ENCODE results near the gene MACROD2.

The MACROD2 gene

GRCh38 chr20:14820771-14821170, 825.5 kb downstream of the MACROD2 start:
- H3F3A ChIP-seq (ENCODE audit: insufficient read depth) = no peaks in the 10 kb centered on the region
- no peaks in the 10 kb centered on the region for H3K79me2 ChIP-seq (ENCODE audit: insufficient read depth, low read length)
- H3K36me3 ChIP-seq (ENCODE audit: low read length) = no peaks in the 10 kb centered on the region
- no peaks in the 10 kb centered on the region for H4K20me1 ChIP-seq (ENCODE audit: low read depth, low read length)
- TF ChIP-seq EZH2phosphoT487 (conservative IDR thresholded peaks at IDR 0.05; ENCODE audit: low read length) (no peak), CTCF (IDR thresholded peaks at IDR 0.05; ENCODE audit: insufficient read depth, low read length, poor library complexity, severe bottlenecking) (no peak)
- no peak overlapping the region for H3K4me3 ChIP-seq (ENCODE audit: insufficient read depth, low read length, poor library complexity, severe bottlenecking)
- no peak overlapping the region for H3K4me2 ChIP-seq (ENCODE audit: low read depth, low read length, poor library complexity, severe bottlenecking)
- no peaks in the 10 kb centered on the region for H3K27me3 ChIP-seq (ENCODE audit: low read length)
- no peaks in the 10 kb centered on the region for H3K9me2 ChIP-seq (replicated peaks; ENCODE audit: insufficient read depth, low read length)
- H2AFZ ChIP-seq (ENCODE audit: low read depth, low read length, severe bottlenecking) = no peak overlapping the region
- H3K9me3 ChIP-seq (ENCODE audit: insufficient read depth, low read length) = no peaks in the 10 kb centered on the region
- H3K27ac ChIP-seq (ENCODE audit: low read depth, low read length) = no peak overlapping the region
- H3K9ac ChIP-seq (ENCODE audit: low read length) = no peak overlapping the region

- no peak for TF ChIP-seq CTCF (IDR thresholded peaks at IDR 0.05; ENCODE audit: insufficient read depth, low read length, poor library complexity, severe bottlenecking)
- TF ChIP-seq EZH2phosphoT487 (conservative IDR thresholded peaks at IDR 0.05; ENCODE audit: low read length) = no peak
- Histone ChIP-seq H3F3A (ENCODE audit: insufficient read depth) (no peaks in the 10 kb centered on the region), H3K9me3 (ENCODE audit: insufficient read depth, low read length) (no peaks in the 10 kb centered on the region), H3K27me3 (ENCODE audit: low read length) (no peaks in the 10 kb centered on the region), H3K9ac (ENCODE audit: low read length) (no peak overlapping the region), H3K4me3 (ENCODE audit: insufficient read depth, low read length, poor library complexity, severe bottlenecking) (no peak overlapping the region), H3K36me3 (ENCODE audit: low read length) (no peaks in the 10 kb centered on the region), H3K79me2 (ENCODE audit: insufficient read depth, low read length) (no peaks in the 10 kb centered on the region), H2AFZ (ENCODE audit: low read depth, low read length, severe bottlenecking) (no peak overlapping the region), H3K4me2 (ENCODE audit: low read depth, low read length, poor library complexity, severe bottlenecking) (no peak overlapping the region), H4K20me1 (ENCODE audit: low read depth, low read length) (no peaks in the 10 kb centered on the region), H3K27ac (ENCODE audit: low read depth, low read length) (no peak overlapping the region), H3K9me2 (replicated peaks; ENCODE audit: insufficient read depth, low read length) (no peaks in the 10 kb centered on the region)
These were observed 825.9 kb downstream of the MACROD2 start for GRCh38 chr20:14821251-14821650.

GRCh38 chr20:14824996-14825395, 829.7 kb downstream of the MACROD2 start:
- H3K4me3 ChIP-seq (ENCODE audit: insufficient read depth, low read length, poor library complexity, severe bottlenecking) = no peak overlapping the region
- H3K27me3 ChIP-seq (ENCODE audit: low read length) = no peaks in the 10 kb centered on the region
- no peaks in the 10 kb centered on the region for H3F3A ChIP-seq (ENCODE audit: insufficient read depth)
- H3K36me3 ChIP-seq (ENCODE audit: low read length) = no peaks in the 10 kb centered on the region
- H3K4me2 ChIP-seq (ENCODE audit: low read depth, low read length, poor library complexity, severe bottlenecking) = no peak overlapping the region
- TF ChIP-seq CTCF (IDR thresholded peaks at IDR 0.05; ENCODE audit: insufficient read depth, low read length, poor library complexity, severe bottlenecking) (no peak), EZH2phosphoT487 (conservative IDR thresholded peaks at IDR 0.05; ENCODE audit: low read length) (no peak)
- H3K9me2 ChIP-seq (replicated peaks; ENCODE audit: insufficient read depth, low read length) = no peaks in the 10 kb centered on the region
- H3K9ac ChIP-seq (ENCODE audit: low read length) = no peak overlapping the region
- no peaks in the 10 kb centered on the region for H3K79me2 ChIP-seq (ENCODE audit: insufficient read depth, low read length)
- H3K9me3 ChIP-seq (ENCODE audit: insufficient read depth, low read length) = no peaks in the 10 kb centered on the region
- no peak overlapping the region for H3K27ac ChIP-seq (ENCODE audit: low read depth, low read length)
- H2AFZ ChIP-seq (ENCODE audit: low read depth, low read length, severe bottlenecking) = no peak overlapping the region
- no peaks in the 10 kb centered on the region for H4K20me1 ChIP-seq (ENCODE audit: low read depth, low read length)
